ENCODE data around the gene CNTNAP2.

DNA sequence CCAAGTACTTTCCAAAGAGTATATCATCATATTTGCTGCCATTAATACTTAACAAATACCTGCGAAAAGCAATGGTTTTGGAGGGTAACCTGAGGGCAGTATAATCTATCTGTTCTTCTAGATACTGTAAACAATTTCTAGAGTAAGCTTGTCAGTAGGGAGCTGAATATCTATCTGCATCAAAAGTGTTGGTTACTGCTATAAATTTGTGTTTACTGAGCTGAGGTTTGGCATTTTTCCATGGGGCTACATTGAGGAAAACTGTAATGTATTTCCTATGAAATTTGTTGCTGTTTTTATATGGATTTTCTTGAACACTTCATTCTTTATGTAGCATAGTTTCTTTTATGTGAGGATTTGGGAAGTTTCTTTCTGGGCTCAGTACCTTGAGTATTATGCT lies 913.4 kb downstream of the CNTNAP2 start:
- TF ChIP-seq, protein P1, sequence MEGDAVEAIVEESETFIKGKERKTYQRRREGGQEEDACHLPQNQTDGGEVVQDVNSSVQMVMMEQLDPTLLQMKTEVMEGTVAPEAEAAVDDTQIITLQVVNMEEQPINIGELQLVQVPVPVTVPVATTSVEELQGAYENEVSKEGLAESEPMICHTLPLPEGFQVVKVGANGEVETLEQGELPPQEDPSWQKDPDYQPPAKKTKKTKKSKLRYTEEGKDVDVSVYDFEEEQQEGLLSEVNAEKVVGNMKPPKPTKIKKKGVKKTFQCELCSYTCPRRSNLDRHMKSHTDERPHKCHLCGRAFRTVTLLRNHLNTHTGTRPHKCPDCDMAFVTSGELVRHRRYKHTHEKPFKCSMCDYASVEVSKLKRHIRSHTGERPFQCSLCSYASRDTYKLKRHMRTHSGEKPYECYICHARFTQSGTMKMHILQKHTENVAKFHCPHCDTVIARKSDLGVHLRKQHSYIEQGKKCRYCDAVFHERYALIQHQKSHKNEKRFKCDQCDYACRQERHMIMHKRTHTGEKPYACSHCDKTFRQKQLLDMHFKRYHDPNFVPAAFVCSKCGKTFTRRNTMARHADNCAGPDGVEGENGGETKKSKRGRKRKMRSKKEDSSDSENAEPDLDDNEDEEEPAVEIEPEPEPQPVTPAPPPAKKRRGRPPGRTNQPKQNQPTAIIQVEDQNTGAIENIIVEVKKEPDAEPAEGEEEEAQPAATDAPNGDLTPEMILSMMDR (conservative IDR thresholded peaks at IDR 0.05; ENCODE audit: low read depth, low read length) = no peak
- TF ChIP-seq EZH2 (IDR thresholded peaks at IDR 0.05; ENCODE audit: borderline replicate concordance, low read depth, low read length, poor library complexity, severe bottlenecking) = no peak
